IMR-90 (cell line): ENCODE results near the gene SLC6A2. TPM values are rescaled to one million over a fixed set of nuclear protein-coding genes. Genes with fewer than 3 reads are reported as not detected.

Source experiments
- ATAC-seq: fragments of 200-7000 bp; cut with Tn5 transposase; 2 replicates; pipeline ENCODE4 v1.9.1; 2020; ENCODE audit warnings: low read depth, mild to moderate bottlenecking, moderate library complexity
- BruUV-seq: library from RNA; stranded (reverse); fragments of 400-500 nt; replicated peaks from 2 replicates; lab custom pipeline; 2021; lab: Mats Ljungman, UMichigan
- CTCF ChIA-PET: fragments of 300-600 bp; formaldehyde crosslinking; extraction: SDS; loops from one replicate; lab custom pipeline; 2021; ENCODE audit warnings: antibody characterized with exemption; lab: Yijun Ruan, JAX
- POLR2A ChIA-PET: fragments of 300-600 bp; sonication (Branson Sonifier 250); formaldehyde crosslinking; loops from one replicate; lab custom pipeline; 2022; ENCODE audit warnings: antibody characterized with exemption; ENCODE audit not compliant: unreplicated experiment; lab: Charles Lee
- DNase-seq: peaks from one replicate; pipeline ENCODE4 v3.0.0; 2013
- H2AFZ ChIP-seq: replicated peaks from 2 replicates; pipeline ENCODE3; 2013; ENCODE audit warnings: low read length, mild to moderate bottlenecking; ENCODE audit not compliant: poor library complexity
- H2AK5ac ChIP-seq: 2 replicates; pipeline ENCODE4 v1.6.1; 2013; ENCODE audit warnings: low read depth, low read length, inconsistent platforms
- H2AK9ac ChIP-seq: replicated peaks from 2 replicates; pipeline ENCODE3; 2013; ENCODE audit warnings: mild to moderate bottlenecking, low read depth, low read length, moderate library complexity; ENCODE audit not compliant: poor library complexity
- H2BK120ac ChIP-seq: 2 replicates; pipeline ENCODE4 v1.6.1; 2013; ENCODE audit warnings: low read depth, low read length, inconsistent platforms
- H2BK15ac ChIP-seq: 3 replicates; pipeline ENCODE4 v1.6.1; 2013; ENCODE audit warnings: low read depth, low read length, inconsistent platforms
- H2BK20ac ChIP-seq: 2 replicates; pipeline ENCODE4 v1.6.1; 2013; ENCODE audit warnings: low read depth, mild to moderate bottlenecking, inconsistent platforms, low read length, moderate library complexity
- H2BK5ac ChIP-seq: 2 replicates; pipeline ENCODE4 v1.6.1; 2013; ENCODE audit warnings: mild to moderate bottlenecking, low read depth, low read length, inconsistent platforms; ENCODE audit not compliant: poor library complexity, severe bottlenecking
- H3K14ac ChIP-seq: replicated peaks from 2 replicates; pipeline ENCODE4 v1.6.1; 2013; ENCODE audit warnings: low read depth, low read length, inconsistent platforms
- H3K18ac ChIP-seq: 2 replicates; pipeline ENCODE4 v1.6.1; 2013; ENCODE audit warnings: low read depth, low read length, control low read depth
- H3K23ac ChIP-seq: 2 replicates; pipeline ENCODE4 v1.6.1; 2013; ENCODE audit warnings: low read depth, low read length, inconsistent platforms
- H3K27ac ChIP-seq: 2 replicates; pipeline ENCODE4 v1.5.1; 2013; ENCODE audit warnings: mild to moderate bottlenecking, control low read depth, low read length; ENCODE audit not compliant: insufficient read depth
- H3K27me3 ChIP-seq: 2 replicates; pipeline ENCODE4 v1.6.1; 2013; ENCODE audit warnings: low read length; ENCODE audit not compliant: control insufficient read depth, insufficient read depth
- H3K36me3 ChIP-seq: 2 replicates; pipeline ENCODE4 v1.6.1; 2013; ENCODE audit warnings: low read length, mixed read lengths; ENCODE audit not compliant: control insufficient read depth, insufficient read depth
- H3K4ac ChIP-seq: 2 replicates; pipeline ENCODE4 v1.6.1; 2013; ENCODE audit warnings: low read depth, low read length, inconsistent platforms
- H3K4me1 ChIP-seq: 2 replicates; pipeline ENCODE4 v1.6.1; 2013; ENCODE audit warnings: low read length, mixed read lengths; ENCODE audit not compliant: control insufficient read depth, insufficient read depth
- H3K4me2 ChIP-seq: 2 replicates; pipeline ENCODE4 v1.6.1; 2013; ENCODE audit warnings: low read depth, mild to moderate bottlenecking, control low read depth, low read length, moderate library complexity
- H3K4me3 ChIP-seq: 2 replicates; pipeline ENCODE4 v1.5.1; 2013; ENCODE audit warnings: low read depth, mild to moderate bottlenecking, control low read depth, low read length, moderate library complexity; ENCODE audit not compliant: insufficient read depth
- H3K56ac ChIP-seq: 2 replicates; pipeline ENCODE4 v1.6.1; 2013; ENCODE audit warnings: low read length, inconsistent platforms; ENCODE audit not compliant: insufficient read depth; ENCODE audit errors: extremely low read depth
- H3K79me1 ChIP-seq, 2 experiments: 2 replicates each; pipeline ENCODE4 v1.6.1; 2013; ENCODE audit warnings: low read length in 2 of 2, inconsistent platforms in 1 of 2, low read depth in 1 of 2
- H3K9ac ChIP-seq: 2 replicates; pipeline ENCODE4 v1.6.1; 2013; ENCODE audit warnings: low read depth, low read length, control low read depth
- H3K9me1 ChIP-seq: 2 replicates; pipeline ENCODE4 v1.6.1; 2013; ENCODE audit warnings: low read length, inconsistent platforms; ENCODE audit not compliant: insufficient read depth
- H3K9me3 ChIP-seq: 2 replicates; pipeline ENCODE4 v1.6.1; 2013; ENCODE audit warnings: low read length; ENCODE audit not compliant: control insufficient read depth, insufficient read depth
- H4K20me1 ChIP-seq: 2 replicates; pipeline ENCODE4 v1.6.1; 2013; ENCODE audit warnings: low read length, inconsistent platforms; ENCODE audit not compliant: insufficient read depth
- H4K5ac ChIP-seq: 2 replicates; pipeline ENCODE4 v1.6.1; 2013; ENCODE audit warnings: mild to moderate bottlenecking, low read depth, low read length, control low read depth
- H4K8ac ChIP-seq, 2 experiments: 2 replicates each; pipeline ENCODE4 v1.6.1; 2013; ENCODE audit warnings: low read depth in 2 of 2, low read length in 2 of 2, control low read depth in 1 of 2, inconsistent platforms in 1 of 2
- H4K91ac ChIP-seq: 2 replicates; pipeline ENCODE4 v1.6.1; 2013; ENCODE audit warnings: low read depth, low read length, inconsistent platforms; ENCODE audit not compliant: insufficient read depth
- BHLHE40 ChIP-seq: fragments of 150-350 bp; IDR thresholded peaks from 2 replicates; pipeline ENCODE4 v1.6.1; 2016; ENCODE audit warnings: mild to moderate bottlenecking, low read depth, low read length
- FOS ChIP-seq: fragments of 150-350 bp; IDR thresholded peaks from 2 replicates; pipeline ENCODE4 v1.6.1; 2016; ENCODE audit warnings: low read depth, low read length
- MAZ ChIP-seq: IDR thresholded peaks from 2 replicates; pipeline ENCODE4 v1.6.1; 2012; ENCODE audit warnings: low read depth, mild to moderate bottlenecking, low read length, improper control_type of control experiment, moderate library complexity, borderline replicate concordance
- WGBS, 2 experiments: methylation state at CpG; one replicate each; pipeline versions ENCODE4 v1.1.5 to v1.1.7; 2013; ENCODE audit warnings: missing lambda C conversion rate in 2 of 2; ENCODE audit not compliant: insufficient read length in 1 of 2; ENCODE audit errors: extremely low coverage in 2 of 2; 5-methylcytosine and 5-hydroxymethylcytosine counted together
- dilution Hi-C: fragments of 300-500 bp; cut with HindIII; formaldehyde crosslinking; loops from one replicate; pipeline ENCODE4 v1.14.3; 2018; ENCODE audit warnings: low sequenced_read_pairs; ENCODE audit not compliant: unreplicated experiment
- in situ Hi-C: fragments of 300-500 bp; cut with MboI; formaldehyde crosslinking; loops from 3 replicates; pipeline ENCODE4 v1.14.3; 2019; ENCODE audit warnings: low sequenced_read_pairs, inconsistent platforms, mixed read lengths
- intact Hi-C: fragments of 100-400 bp; cut with micrococcal nuclease; formaldehyde crosslinking; loops from 2 replicates; pipeline ENCODE4 v1.10.0; 2022
- polyA plus RNA-seq, 3 experiments: library from polyadenylated mRNA; depleted of rRNA; stranded (reverse); fragments of >200 nt; gene quantifications; 2 replicates each; pipeline ENCODE4 v1.2.3, GENCODE V29; 2012; ENCODE audit warnings: low replicate concordance in 1 of 3
- total RNA-seq: library from RNA; depleted of rRNA; stranded (reverse); fragments of >200 nt; gene quantifications from 2 replicates; pipeline ENCODE4 v1.2.3, GENCODE V29; 2012
- TF ChIP-seq, protein P1 (sequence below): fragments of 150-350 bp; IDR thresholded peaks from 2 replicates; pipeline ENCODE4 v1.6.1; 2016; ENCODE audit warnings: low read depth, mild to moderate bottlenecking, low read length, moderate library complexity, borderline replicate concordance

SLC6A2 gene
- total and polyA plus RNA-seq, 2 of the 4 experiments (the other 2 are of a cell fraction): not detected

DNA sequence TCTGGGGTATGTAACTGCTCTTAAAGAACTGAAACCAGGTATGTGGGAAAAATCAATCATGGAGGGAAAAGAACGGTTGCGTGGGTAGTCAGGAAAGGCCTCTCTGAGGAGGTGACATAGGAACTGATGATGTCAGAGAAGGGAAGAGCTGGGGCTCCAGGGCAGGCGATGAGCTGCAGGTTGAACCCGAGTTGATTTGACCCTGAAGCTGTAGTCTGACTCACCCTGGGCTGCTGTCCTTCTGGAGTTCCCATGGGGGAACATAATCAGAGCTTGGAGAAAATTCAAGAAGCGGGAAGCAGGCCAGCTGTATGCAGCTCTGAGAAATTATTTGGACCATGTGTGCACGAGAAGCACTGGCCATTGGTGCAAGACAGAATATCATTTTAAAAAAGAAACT, 16.7 kb downstream of the SLC6A2 start:
- Histone ChIP-seq H2BK120ac (no peak overlapping the region), H3K56ac (no peak overlapping the region), H2BK5ac (no peak overlapping the region), H3K27ac (no peak overlapping the region), H4K20me1 (no peaks in the 10 kb centered on the region), H3K18ac (no peak overlapping the region), H3K9me1 (no peaks in the 10 kb centered on the region), H3K9me3 (no peaks in the 10 kb centered on the region), H4K8ac (no peak overlapping the region), H2AFZ (no peak overlapping the region), H3K9ac (no peak overlapping the region), H3K36me3 (no peaks in the 10 kb centered on the region), H2BK20ac (no peak overlapping the region), H4K5ac (no peak overlapping the region), H3K79me1 (no peaks in the 10 kb centered on the region), H3K23ac (no peak overlapping the region), H4K91ac (no peak overlapping the region), H3K4ac (no peak overlapping the region), H2AK9ac (no peak overlapping the region), H3K4me3 (no peak overlapping the region), H3K4me1 (no peaks in the 10 kb centered on the region), H3K14ac (no peak overlapping the region), H2BK15ac (no peak overlapping the region), H2AK5ac (no peak overlapping the region), H3K27me3 (no peaks in the 10 kb centered on the region; the same call in 1 of the 2 replicates), H3K4me2 (no peak overlapping the region)
- ChIA-PET POLR2A (no interaction called here), CTCF (no interaction called here)
- intact Hi-C loops: no loop called here
- dilution Hi-C loops: no loop called here
- WGBS, 2 experiments: 62% methylated on average over 2 of the region's 6 CpGs; no CpG with 5 or more reads in 1 of the 2 experiments
- BruUV-seq: no TSS peak
- in situ Hi-C loops: no loop called here
- ATAC-seq (no peak), DNase-seq (no peak)
- TF ChIP-seq BHLHE40 (no peak), MAZ (no peak), FOS (no peak)
- TF ChIP-seq, protein P1, sequence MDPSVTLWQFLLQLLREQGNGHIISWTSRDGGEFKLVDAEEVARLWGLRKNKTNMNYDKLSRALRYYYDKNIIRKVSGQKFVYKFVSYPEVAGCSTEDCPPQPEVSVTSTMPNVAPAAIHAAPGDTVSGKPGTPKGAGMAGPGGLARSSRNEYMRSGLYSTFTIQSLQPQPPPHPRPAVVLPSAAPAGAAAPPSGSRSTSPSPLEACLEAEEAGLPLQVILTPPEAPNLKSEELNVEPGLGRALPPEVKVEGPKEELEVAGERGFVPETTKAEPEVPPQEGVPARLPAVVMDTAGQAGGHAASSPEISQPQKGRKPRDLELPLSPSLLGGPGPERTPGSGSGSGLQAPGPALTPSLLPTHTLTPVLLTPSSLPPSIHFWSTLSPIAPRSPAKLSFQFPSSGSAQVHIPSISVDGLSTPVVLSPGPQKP: no peak
